Memory B cell (primary cell): Measurements from ENCODE around the gene CXCR6.

Experiments
- ATAC-seq: fragments of 150-1000 bp; cut with Tn5 transposase; 2 replicates; pipeline ENCODE4 v1.10.0; 2021; ENCODE audit warnings: low read depth, mild to moderate bottlenecking, moderate library complexity
- DNase-seq, 2 donors: peaks; one replicate each; pipeline ENCODE4 v3.0.0; 2022; ENCODE audit warnings: low spot score in 2 of 2
- H3K27ac Mint-ChIP-seq: one replicate; pipeline ENCODE4 v1.8.0; 2022; ENCODE audit warnings: mild to moderate bottlenecking, moderate library complexity, mixed read lengths
- H3K27me3 Mint-ChIP-seq: one replicate; pipeline ENCODE4 v1.8.0; 2022; ENCODE audit warnings: mixed read lengths
- H3K36me3 Mint-ChIP-seq: one replicate; pipeline ENCODE4 v1.8.0; 2022; ENCODE audit warnings: mild to moderate bottlenecking, mixed read lengths
- H3K4me1 Mint-ChIP-seq: one replicate; pipeline ENCODE4 v1.8.0; 2022; ENCODE audit warnings: mixed read lengths
- H3K4me3 Mint-ChIP-seq: one replicate; pipeline ENCODE4 v1.8.0; 2022; ENCODE audit warnings: mild to moderate bottlenecking, moderate library complexity, mixed read lengths
- H3K9me3 Mint-ChIP-seq: one replicate; pipeline ENCODE4 v1.8.0; 2022; ENCODE audit warnings: mixed read lengths

CXCR6 gene

DNA sequence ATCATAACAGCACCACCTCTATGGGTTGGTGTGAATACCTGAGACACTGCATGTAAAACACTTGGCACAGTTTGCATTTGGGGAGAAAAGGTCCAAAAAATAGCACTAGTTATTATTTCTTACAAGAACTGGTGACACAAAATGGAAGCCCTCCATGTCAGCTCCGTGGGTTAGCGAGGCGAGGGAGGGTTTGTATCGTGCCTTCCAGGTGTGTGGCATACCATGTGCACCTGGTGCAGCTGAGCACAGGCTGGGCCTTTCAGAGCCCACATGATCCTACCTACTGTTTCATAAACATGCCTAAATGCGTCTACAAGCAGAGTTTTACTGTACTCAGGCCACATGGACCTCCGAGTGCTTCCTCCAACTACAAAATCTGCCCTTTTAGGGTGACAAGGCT lies 5.6 kb downstream of the CXCR6 start:
- ATAC-seq (no peak), DNase-seq (no peak)
- Mint-ChIP-seq H3K9me3 (no peaks in the 10 kb centered on the region), H3K4me3 (no peak overlapping the region), H3K27ac (no peak overlapping the region), H3K27me3 (no peaks in the 10 kb centered on the region), H3K4me1 (no peaks in the 10 kb centered on the region), H3K36me3 (peaks cover 38% of the 10 kb centered on the region)

DNA sequence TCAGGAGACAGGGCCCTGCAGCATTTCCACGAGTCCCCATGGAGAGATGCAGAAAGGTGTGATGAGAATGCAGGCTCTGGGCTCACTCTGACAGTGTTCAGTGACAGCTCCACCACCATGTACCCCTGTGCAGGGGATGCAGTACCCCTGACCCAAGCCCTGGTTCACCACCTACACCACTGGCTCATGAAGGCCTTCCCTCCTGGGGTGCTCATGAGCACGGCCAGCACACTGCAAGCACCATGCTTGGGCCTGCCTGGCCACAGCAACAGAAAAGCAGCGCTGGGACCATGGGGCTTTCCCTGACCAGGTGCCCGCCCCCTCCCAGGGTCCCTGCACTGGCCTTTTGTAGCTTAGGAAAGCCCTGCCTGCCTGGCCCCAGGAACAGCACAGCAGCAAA lies 6.2 kb downstream of the CXCR6 start:
- H3K4me1 Mint-ChIP-seq: no peaks in the 10 kb centered on the region
- no peaks in the 10 kb centered on the region for H3K27me3 Mint-ChIP-seq
- DNase-seq: no peak
- no peak overlapping the region for H3K4me3 Mint-ChIP-seq
- H3K27ac Mint-ChIP-seq: no peak overlapping the region
- H3K9me3 Mint-ChIP-seq: no peaks in the 10 kb centered on the region
- peaks cover 43% of the 10 kb centered on the region for H3K36me3 Mint-ChIP-seq
- no peak for ATAC-seq

DNA sequence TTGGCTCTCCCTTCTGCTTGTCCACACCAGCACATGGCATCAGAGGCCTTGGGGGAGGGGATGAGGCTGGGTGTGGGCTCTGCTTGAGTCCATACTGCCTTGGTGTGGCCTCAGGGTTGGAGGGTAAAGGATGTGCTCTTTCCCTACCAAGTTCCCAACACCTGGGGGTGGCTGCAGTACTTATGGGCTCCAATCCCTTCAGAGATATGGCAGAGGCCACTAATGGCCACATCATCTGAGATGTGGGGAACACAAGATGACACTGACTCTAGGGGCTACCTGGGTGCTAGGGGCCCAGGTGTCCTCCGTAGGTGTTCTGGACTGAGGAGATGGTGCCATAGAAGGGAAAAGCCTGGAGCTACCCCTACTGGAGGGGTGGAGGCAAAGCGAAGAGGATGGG lies 6.9 kb downstream of the CXCR6 start:
- H3K4me1 Mint-ChIP-seq: no peaks in the 10 kb centered on the region
- peaks cover 46% of the 10 kb centered on the region for H3K36me3 Mint-ChIP-seq
- H3K4me3 Mint-ChIP-seq: no peak overlapping the region
- ATAC-seq (no peak), DNase-seq (no peak)
- no peak overlapping the region for H3K27ac Mint-ChIP-seq
- H3K9me3 Mint-ChIP-seq: no peaks in the 10 kb centered on the region
- H3K27me3 Mint-ChIP-seq: no peaks in the 10 kb centered on the region

GRCh38 chr3:45950686-45951600 lies 7.7 kb downstream of the CXCR6 start:
- ATAC-seq (no peak), DNase-seq (no peak)
- no peaks in the 10 kb centered on the region for H3K9me3 Mint-ChIP-seq
- H3K4me3 Mint-ChIP-seq: no peak overlapping the region
- H3K27ac Mint-ChIP-seq: no peak overlapping the region
- peaks cover 48% of the 10 kb centered on the region for H3K36me3 Mint-ChIP-seq
- H3K27me3 Mint-ChIP-seq: no peaks in the 10 kb centered on the region
- H3K4me1 Mint-ChIP-seq: no peaks in the 10 kb centered on the region

GRCh38 chr3:45951946-45952345 lies 8.7 kb downstream of the CXCR6 start:
- H3K4me1 Mint-ChIP-seq: no peaks in the 10 kb centered on the region
- no peak overlapping the region for H3K4me3 Mint-ChIP-seq
- no peaks in the 10 kb centered on the region for H3K9me3 Mint-ChIP-seq
- DNase-seq: no peak
- H3K27ac Mint-ChIP-seq: no peak overlapping the region
- H3K27me3 Mint-ChIP-seq: no peaks in the 10 kb centered on the region
- peaks cover 42% of the 10 kb centered on the region for H3K36me3 Mint-ChIP-seq
- no peak for ATAC-seq

- Mint-ChIP-seq H3K4me1 (no peaks in the 10 kb centered on the region), H3K4me3 (no peak overlapping the region), H3K27ac (no peak overlapping the region), H3K9me3 (no peaks in the 10 kb centered on the region), H3K36me3 (peaks cover 39% of the 10 kb centered on the region), H3K27me3 (no peaks in the 10 kb centered on the region)
- ATAC-seq (no peak), DNase-seq (no peak)
These were observed 9.2 kb downstream of the CXCR6 start for GRCh38 chr3:45952456-45952855.

GRCh38 chr3:45953536-45953935 lies 10.3 kb downstream of the CXCR6 start:
- DNase-seq (no peak), ATAC-seq (no peak)
- H3K4me3 Mint-ChIP-seq: no peak overlapping the region
- no peaks in the 10 kb centered on the region for H3K27me3 Mint-ChIP-seq
- H3K36me3 Mint-ChIP-seq: peaks cover 39% of the 10 kb centered on the region
- no peak overlapping the region for H3K27ac Mint-ChIP-seq
- no peaks in the 10 kb centered on the region for H3K4me1 Mint-ChIP-seq
- no peaks in the 10 kb centered on the region for H3K9me3 Mint-ChIP-seq

GRCh38 chr3:45954306-45954705 lies 11.0 kb downstream of the CXCR6 start:
- H3K27me3 Mint-ChIP-seq: no peaks in the 10 kb centered on the region
- H3K4me3 Mint-ChIP-seq: no peak overlapping the region
- no peak for DNase-seq
- peaks cover 45% of the 10 kb centered on the region for H3K36me3 Mint-ChIP-seq
- no peaks in the 10 kb centered on the region for H3K4me1 Mint-ChIP-seq
- H3K9me3 Mint-ChIP-seq: no peaks in the 10 kb centered on the region
- no peak for ATAC-seq
- no peak overlapping the region for H3K27ac Mint-ChIP-seq

DNA sequence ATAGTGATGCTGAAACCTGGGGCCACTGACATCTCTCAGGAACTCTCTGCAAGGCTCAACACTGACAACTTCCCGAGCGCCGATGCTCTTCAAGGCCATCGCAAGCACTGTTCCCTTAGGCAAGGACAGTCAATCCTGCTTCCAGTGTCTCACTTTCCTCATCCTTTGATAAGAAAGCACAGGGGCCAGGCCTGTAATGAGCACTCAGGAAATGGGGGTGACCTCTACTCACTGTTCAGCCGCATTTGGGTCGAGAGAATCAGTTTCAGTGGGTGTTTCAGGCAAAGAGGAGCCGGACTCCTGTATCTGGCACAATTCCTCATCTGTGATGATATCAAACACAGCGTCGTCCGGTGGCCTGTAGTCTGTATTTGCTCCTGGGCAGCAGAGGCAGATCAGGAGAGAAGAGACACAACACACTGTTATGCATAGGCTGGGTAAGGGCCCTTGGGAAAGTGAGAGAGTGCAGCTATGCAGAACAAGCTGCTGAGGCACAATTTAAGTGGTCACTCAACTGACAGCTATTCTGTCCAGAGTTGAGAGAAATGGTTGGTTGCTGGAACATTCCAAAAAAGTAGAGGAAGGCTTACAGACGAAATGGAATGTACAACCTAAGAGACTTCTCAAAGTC lies 11.9 kb downstream of the CXCR6 start:
- Mint-ChIP-seq H3K4me3 (no peak overlapping the region), H3K27ac (no peak overlapping the region), H3K36me3 (peaks cover 41% of the 10 kb centered on the region), H3K4me1 (no peaks in the 10 kb centered on the region), H3K27me3 (no peaks in the 10 kb centered on the region), H3K9me3 (no peaks in the 10 kb centered on the region)
- no peak for DNase-seq
- ATAC-seq: no peak

GRCh38 chr3:45955706-45956105 lies 12.4 kb downstream of the CXCR6 start:
- no peak overlapping the region for H3K27ac Mint-ChIP-seq
- no peaks in the 10 kb centered on the region for H3K27me3 Mint-ChIP-seq
- H3K36me3 Mint-ChIP-seq: peaks cover 42% of the 10 kb centered on the region
- no peaks in the 10 kb centered on the region for H3K9me3 Mint-ChIP-seq
- ATAC-seq (no peak), DNase-seq (no peak)
- no peak overlapping the region for H3K4me3 Mint-ChIP-seq
- no peaks in the 10 kb centered on the region for H3K4me1 Mint-ChIP-seq

DNA sequence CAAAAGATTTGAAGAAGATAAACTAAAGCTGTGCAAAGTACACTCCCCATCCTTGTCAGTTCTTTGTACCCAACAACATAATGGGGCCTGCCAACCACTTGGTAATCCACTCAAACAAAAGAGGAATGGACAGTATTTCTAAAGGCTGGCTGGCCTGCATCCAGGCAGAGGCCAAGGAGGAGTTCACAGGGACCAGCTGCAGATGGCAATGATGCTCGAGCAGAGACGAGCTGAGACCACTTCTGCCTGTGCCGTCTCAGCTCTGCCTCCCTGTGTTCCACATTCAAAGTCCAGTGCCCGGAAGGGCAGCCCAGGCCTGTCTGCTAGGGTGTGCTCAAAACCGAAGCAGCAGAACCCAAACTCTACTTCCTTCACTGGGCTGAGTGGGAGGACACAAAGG lies 14.3 kb downstream of the CXCR6 start:
- H3K36me3 Mint-ChIP-seq: peaks cover 35% of the 10 kb centered on the region
- ATAC-seq (no peak), DNase-seq (no peak)
- no peaks in the 10 kb centered on the region for H3K27me3 Mint-ChIP-seq
- H3K4me3 Mint-ChIP-seq: no peak overlapping the region
- H3K9me3 Mint-ChIP-seq: no peaks in the 10 kb centered on the region
- H3K27ac Mint-ChIP-seq: no peak overlapping the region
- H3K4me1 Mint-ChIP-seq: no peaks in the 10 kb centered on the region

- Mint-ChIP-seq H3K36me3 (peaks cover 35% of the 10 kb centered on the region), H3K4me3 (no peak overlapping the region), H3K4me1 (no peaks in the 10 kb centered on the region), H3K9me3 (no peaks in the 10 kb centered on the region), H3K27me3 (no peaks in the 10 kb centered on the region), H3K27ac (no peak overlapping the region)
- DNase-seq: no peak
- no peak for ATAC-seq
These were observed 15.1 kb downstream of the CXCR6 start for GRCh38 chr3:45958321-45958791.

DNA sequence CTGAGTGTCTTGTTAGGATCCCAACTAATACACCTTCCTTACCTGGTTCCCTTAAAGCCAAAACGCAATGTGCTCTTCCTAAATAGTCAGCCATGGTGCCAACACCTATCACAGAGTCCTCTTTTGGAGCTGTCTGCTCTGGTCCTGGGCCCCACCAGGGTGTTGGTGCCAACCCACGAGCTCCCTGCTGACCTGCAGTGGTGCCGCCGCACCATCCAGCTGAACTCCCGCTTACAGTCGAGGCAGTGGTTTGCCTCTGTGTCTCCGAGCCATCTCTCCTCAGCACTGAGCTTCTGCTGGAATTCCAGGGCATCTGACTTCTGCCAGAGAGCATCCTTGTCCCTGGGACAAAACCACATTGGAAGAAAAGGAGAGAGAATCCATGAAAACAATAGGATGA lies 15.9 kb downstream of the CXCR6 start:
- Mint-ChIP-seq H3K36me3 (peaks cover 31% of the 10 kb centered on the region), H3K4me1 (no peaks in the 10 kb centered on the region), H3K27ac (no peak overlapping the region), H3K9me3 (no peaks in the 10 kb centered on the region), H3K4me3 (no peak overlapping the region), H3K27me3 (no peaks in the 10 kb centered on the region)
- DNase-seq (no peak), ATAC-seq (no peak)

- Mint-ChIP-seq H3K27me3 (no peaks in the 10 kb centered on the region), H3K9me3 (no peaks in the 10 kb centered on the region), H3K4me1 (no peaks in the 10 kb centered on the region), H3K4me3 (no peak overlapping the region), H3K27ac (no peak overlapping the region), H3K36me3 (peaks cover 24% of the 10 kb centered on the region)
- no peak for ATAC-seq
- no peak for DNase-seq
These were observed 17.0 kb downstream of the CXCR6 start for GRCh38 chr3:45960289-45960688.
